Raji (cell line): Measurements from ENCODE around the gene SOCS4.

ENCODE experiments used
- POLR2A ChIP-seq: IDR thresholded peaks from 2 replicates; pipeline ENCODE4 v1.6.1; 2011; ENCODE audit warnings: low read depth, low read length, control low read depth; ENCODE audit not compliant: insufficient read depth

Gene SOCS4, protein sequence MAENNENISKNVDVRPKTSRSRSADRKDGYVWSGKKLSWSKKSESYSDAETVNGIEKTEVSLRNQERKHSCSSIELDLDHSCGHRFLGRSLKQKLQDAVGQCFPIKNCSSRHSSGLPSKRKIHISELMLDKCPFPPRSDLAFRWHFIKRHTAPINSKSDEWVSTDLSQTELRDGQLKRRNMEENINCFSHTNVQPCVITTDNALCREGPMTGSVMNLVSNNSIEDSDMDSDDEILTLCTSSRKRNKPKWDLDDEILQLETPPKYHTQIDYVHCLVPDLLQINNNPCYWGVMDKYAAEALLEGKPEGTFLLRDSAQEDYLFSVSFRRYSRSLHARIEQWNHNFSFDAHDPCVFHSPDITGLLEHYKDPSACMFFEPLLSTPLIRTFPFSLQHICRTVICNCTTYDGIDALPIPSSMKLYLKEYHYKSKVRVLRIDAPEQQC

DNA sequence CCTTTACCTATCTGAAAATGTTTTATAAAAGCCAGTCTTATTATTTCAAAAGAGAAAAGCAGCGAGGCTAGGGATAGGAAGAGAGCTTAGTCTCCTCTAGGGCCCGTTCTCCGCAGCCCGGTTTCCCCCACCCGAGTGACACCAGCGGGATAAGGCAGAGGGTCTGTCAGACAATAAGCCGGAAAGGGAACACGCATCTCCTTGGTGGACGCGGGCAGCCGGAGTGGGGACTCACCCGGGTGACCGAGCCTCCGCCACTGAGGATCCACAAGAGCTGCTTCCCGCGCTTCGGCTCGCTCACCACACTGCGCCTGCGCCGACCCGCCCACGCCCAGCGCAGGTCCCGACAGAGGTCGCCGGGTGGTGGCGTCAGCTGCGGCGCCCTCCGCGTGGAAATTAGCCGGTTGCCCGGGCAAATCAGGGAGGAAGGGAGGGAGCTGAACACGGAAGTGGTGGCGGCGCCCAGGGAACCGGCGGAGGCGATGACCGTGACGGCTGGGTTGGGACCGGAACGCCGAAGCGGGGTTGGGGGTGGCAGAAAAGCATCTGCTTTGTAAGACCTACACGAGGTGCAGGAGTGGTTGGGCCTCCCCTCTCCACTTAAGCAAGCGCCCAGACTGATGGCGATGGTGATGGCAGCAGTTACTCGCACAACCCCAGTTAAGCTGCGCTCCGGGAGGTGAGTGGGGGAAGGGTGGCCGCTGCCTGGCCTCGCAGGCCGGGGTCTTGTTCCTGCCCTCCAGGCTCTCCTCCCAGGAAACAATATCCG, at the start of gene SOCS4, which contains the start of gene WDHD1:
Gene SOCS4, plus strand, starts transcription at position 444 of the 769 bp plus-strand sequence. CDS start 15,806 bp downstream, outside the sequence.
Gene WDHD1, minus strand, starts transcription at position 307 of the 769 bp plus-strand sequence. CDS start 312 bp downstream, outside the sequence.
- peak; percentile 96 for TF ChIP-seq POLR2A

DNA sequence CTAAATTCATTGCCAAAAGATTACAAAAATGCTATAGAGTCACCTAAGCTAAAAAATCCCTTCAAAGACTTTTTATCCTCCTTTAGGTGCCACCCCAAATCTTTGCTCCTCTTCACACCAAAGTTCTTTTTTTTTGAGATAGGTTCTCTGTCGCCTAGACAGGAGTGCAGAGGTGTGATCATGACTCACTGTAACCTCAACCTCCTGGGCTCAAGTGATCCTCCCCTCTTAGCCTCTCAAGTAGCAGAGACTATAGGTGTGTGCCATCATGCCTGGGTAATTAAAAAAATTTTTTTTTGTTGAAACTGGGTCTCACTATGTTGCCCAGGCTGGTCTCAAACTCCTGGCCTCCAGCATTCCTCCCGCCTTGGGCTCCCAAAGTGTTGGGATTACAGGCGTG, 48.0 kb upstream of the SOCS4 start:
- TF ChIP-seq POLR2A = no peak

DNA sequence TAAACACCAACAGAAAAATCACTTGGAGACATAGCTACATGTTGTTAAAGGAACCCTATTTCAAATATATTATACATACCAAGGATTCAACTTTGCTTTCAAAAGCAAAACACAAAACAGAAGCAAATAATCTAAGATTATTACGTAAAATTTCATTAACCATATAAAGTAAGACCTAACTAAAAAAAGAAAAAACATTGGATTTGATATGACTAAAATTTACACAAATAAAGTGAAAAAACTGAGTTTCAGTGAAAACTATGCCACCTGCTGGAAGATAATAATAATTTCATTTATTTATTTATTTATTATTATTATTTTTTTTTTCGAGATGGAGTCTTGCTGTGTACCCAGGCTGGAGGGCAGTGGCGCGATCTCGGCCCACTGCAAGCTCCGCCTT, 45.3 kb upstream of the SOCS4 start:
- no peak for TF ChIP-seq POLR2A

DNA sequence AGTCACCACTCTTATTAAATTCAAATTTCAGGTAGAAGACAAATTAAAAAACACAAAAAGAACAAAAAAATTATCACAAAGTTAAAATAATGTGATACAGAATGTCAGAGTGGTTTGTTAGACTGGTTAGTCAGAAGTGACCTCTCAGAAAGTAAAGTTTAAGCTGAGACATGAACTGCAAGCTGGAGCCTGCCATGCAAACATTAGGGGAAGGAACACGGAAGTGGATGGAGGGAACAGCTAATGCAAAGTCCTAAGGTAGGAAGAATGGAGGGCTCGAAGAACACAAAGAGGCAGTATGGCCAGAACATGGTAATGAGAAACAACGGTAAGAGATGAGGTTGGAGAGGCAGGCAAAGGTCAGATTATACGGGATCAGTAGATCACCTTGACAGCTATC, 41.9 kb upstream of the SOCS4 start:
- no peak for TF ChIP-seq POLR2A

DNA sequence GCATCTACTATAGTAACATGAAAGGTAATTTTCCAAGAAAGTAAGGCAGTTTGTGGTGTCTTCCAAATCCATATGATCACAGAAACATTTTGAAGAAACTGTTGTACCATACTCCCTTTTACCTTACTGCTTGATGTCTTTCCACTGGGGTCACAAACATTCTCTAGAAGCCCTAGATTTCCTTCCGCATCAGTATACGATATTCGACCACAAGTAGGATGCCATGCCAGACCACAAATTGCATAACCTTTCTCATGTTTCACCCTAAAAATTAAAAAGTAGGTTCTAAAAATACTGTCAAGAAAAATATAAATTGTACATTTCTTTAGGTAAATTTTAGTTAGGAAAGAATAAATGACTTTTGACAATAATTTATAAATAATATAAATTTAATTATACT, 26.7 kb upstream of the SOCS4 start:
- no peak for TF ChIP-seq POLR2A

DNA sequence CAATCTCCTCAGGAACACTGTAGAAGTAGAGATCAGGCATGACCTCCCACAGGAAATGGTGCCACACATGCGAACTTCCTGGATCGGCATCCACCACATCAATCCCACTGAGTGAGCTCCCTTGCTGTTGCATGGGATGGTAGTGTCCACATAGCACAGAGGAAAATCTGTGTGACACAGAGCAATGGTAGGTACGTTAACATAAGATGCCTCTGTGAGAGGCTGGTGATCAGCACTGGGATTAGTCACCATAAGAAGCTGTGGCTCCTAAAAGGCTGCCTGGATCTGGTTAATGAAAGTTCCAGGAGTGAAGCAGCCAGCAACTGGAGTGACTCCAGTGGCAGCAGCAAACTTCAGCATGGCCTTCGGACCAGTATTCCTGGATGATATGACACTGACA, 22.0 kb upstream of the SOCS4 start:
- TF ChIP-seq POLR2A = no peak

DNA sequence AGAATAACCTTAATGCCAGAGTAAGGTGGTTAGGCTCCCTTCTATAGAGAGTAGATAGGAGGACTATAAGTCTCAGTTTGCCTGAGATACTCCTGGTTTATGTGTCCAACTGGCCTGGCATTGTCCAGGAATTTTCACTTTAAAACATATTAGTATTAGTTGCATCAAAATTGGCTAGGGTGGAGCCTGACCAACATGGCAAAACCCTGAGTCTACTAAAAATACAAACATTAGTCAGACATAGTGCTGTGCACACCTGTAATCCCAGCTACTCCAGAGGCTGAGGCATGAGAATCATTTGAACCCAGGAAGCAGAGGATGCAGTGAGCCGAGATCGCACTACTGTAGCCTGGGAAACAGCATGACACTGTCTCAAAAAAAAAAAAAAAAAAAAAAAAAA, 12.0 kb upstream of the SOCS4 start:
- no peak for TF ChIP-seq POLR2A

DNA sequence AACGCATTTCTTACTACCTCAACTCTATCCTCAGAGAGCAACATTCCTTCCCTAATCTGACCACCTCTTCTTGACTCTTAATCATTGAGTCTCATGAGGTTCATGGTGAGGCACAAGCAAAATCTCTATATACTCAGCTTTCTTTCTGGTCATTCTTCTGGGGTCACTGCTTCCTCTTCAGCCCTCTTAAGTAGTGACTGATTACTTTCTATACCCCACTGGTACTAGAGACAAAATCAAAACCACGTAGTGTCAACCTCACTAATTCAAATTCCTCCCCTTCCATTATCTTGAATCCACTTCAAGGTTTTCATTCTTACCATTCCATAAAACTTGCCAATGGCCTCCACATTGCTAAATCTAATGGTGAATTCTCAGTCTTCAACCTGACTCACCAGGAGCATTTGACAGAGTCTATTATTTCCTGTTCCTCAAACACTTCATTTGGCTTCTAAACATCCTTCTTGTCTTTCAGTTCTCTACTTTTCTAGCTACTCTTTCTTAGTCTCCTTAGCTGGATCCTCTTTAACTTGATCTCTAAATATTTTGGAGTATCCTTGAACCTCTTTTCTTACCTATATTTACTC, 7.0 kb upstream of the SOCS4 start:
- TF ChIP-seq POLR2A = no peak

DNA sequence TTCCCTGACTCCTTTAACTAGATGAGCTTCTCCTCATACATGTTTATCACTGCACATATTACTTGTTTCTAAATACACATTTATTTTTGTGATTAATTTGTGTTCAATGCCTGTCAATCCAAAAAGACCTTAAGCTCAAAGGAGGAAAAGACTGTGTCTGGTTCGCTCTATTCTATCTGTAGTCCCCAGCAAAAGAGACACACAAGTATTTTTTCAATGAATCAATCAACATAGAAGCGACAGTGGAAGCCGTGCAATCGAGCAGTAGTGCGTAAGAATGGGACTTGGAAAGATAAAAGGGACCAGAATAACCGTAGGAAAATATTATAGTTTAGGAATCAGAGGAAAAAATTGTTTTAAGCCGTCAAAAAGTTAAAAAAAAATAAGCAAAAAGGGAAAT, 1.1 kb upstream of the SOCS4 start:
- no peak for TF ChIP-seq POLR2A

DNA sequence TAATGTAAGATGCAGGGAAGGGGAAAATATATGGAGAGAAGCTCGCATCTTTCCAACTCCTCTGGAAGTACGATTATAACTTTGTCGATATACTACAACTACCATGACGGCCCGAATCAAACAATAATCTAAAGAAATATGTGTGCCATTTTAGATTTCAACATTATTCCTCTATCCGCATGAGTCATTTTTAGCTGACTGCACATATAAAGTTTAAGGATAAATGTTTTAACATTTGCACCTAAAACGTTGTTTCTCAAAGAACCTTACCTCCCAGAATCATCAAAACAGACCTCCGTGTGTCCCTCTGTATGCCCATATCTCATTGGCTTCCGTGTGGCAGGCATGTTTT, 619 bp upstream of the SOCS4 start:
- no peak for TF ChIP-seq POLR2A

DNA sequence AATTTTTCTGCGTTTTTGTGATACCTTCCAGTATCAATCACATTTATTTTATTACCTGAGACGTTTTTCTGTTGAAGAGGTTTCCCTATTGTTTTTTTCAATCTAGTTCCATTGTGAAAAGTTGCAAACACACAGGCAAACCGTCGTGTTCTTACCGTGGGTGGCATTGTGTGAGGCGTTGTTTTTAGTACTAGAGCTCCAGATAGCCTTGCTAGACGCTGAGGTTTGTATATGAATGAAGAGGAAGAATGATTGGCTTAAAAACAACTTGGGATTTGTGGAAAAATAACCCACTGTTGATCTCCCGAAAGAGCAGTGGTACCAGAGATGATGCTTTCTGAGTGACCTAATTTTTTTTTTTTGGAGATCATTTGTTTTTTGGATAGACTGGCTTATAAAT, 1.0 kb downstream of the SOCS4 start:
- TF ChIP-seq POLR2A = no peak

DNA sequence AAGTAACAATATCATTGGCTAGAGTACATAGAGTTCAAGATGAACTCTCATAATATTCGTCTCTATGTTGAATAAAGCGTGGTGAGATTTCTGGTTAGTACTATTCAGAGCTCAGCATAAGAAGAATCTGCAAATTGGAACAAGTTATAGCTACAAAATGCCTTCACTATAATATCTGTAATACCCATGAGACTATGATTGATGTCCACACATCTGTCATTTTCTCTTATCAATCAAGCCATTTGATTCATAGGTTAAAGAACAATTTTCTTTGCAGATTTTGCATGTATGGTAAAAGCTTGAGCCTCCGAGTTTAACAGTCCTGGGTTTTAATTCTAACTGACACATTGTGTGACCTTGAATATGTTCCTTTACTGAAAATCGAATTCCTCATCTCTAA, 1.4 kb downstream of the SOCS4 start:
- no peak for TF ChIP-seq POLR2A

DNA sequence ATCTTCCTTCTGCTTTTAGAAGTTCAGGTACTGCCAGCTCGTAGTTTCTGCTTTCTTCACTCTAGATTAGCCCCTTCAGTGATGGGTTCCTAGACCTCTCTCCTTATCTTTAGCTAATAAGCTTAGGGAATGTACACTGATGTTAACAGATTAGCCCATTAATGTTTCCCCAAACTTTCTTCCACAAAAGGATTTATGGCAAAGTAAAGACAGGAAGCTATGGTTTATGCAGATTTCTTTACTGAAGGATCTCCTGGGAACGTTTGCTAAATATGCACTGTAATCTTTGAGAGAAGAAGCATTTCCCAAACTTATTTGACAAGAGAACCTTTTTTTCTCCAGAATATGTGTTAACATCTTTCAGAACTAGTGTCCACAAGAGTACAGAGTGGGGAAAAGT, 4.2 kb downstream of the SOCS4 start:
- no peak for TF ChIP-seq POLR2A

DNA sequence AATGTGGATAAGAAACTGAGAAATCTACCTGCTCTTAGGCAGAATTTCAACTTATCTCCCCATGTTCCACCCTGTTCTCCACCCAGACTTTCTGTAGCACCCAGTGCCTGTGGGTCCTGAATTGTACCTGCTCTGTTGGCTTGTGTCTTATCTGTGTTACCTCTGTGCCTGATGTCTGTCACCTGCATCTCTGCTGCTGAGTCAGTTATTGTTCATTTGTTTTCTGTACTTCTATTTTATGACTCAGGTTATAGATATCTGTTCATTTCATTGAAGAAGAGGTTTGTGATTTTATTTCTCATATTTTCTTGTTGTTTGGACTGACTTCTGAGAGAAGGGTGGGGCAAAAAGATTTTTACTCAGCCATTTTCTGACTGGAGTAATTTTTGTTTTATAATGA, 11.7 kb downstream of the SOCS4 start:
- no peak for TF ChIP-seq POLR2A

DNA sequence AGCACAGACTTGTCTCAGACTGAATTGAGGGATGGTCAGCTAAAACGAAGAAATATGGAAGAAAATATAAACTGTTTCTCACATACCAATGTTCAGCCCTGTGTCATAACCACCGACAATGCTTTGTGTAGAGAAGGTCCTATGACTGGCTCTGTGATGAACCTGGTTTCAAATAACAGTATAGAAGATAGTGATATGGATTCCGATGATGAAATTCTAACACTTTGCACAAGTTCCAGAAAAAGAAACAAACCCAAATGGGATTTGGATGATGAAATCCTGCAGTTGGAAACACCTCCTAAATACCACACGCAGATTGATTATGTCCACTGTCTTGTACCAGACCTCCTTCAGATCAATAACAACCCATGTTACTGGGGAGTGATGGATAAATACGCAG, 16.5 kb downstream of the SOCS4 start:
- no peak for TF ChIP-seq POLR2A

DNA sequence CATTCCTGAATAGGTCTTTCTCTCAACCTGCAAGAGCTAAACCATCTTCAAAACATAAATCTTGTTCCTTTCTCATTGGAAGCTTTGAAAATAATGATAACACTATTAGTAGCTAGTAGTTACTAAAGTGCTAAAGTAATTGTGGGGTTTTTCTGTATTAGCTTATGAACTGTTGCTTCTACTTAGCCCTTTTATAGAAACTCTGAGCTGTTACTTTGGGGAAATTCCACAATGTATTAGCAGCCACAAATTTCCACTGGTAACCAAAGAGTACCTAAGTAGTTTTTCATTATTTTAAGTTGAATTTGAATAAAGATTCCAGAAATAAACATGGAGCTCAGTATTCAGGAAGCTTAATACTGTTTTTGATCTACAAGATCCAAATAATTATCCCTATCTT, 18.1 kb downstream of the SOCS4 start:
- no peak for TF ChIP-seq POLR2A

DNA sequence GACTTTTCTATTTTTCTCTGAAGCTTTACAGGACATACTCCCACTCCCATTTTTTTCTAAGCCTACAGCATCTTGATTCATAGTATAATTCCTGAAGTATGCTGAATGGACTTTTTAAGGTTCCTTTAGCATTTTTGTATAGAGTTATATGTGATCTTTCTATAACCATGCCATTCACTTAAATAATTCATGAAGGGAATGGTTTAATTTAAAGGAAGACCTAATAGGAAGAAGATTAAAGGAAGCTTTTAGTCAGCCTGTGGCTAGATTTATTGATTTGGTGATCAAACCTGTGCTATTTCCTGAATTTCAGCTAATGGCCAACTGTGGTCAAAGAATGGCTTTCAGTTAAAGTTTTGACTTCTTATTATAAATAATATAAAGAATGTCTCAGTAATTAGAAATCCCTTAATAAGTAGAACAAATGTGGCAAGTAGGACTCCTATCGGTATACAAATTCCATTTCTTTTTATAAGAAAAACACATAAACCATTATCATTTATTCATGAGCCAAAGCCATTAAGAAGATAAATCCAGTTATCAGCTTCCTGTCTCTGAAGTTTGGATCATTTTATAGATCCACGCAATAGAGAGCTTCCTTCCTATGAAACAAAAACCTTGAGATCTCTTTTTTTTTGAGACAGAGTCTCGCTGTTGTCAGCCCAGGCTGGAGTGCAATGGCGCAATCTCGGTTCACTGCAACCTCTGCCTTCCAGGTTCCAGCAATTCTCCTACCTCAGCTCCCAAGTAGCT, 20.4 kb downstream of the SOCS4 start:
- TF ChIP-seq POLR2A = no peak
